Fibroblast of mammary gland (primary cell): ENCODE measurements around the gene AKR1D1.
"Not testable (repeated sequence)": the region's sequence is repeated elsewhere in the genome, so short reads cannot be mapped to it uniquely, and the experiment has no call there.

ENCODE experiments used
- DNase-seq: peaks from one replicate; pipeline ENCODE4 v3.0.0-alpha.2; 2010; ENCODE audit warnings: low read depth
- H3K4me3 ChIP-seq: 2 replicates; pipeline ENCODE4 v1.5.1; 2011; ENCODE audit warnings: low read depth, mild to moderate bottlenecking, low read length, moderate library complexity; ENCODE audit not compliant: control insufficient read depth
- CTCF ChIP-seq: conservative IDR thresholded peaks from 2 replicates; pipeline ENCODE4 v1.5.1; 2011; ENCODE audit warnings: low read depth, low read length, inconsistent platforms; ENCODE audit not compliant: control insufficient read depth, insufficient read depth

AKR1D1 gene

DNA sequence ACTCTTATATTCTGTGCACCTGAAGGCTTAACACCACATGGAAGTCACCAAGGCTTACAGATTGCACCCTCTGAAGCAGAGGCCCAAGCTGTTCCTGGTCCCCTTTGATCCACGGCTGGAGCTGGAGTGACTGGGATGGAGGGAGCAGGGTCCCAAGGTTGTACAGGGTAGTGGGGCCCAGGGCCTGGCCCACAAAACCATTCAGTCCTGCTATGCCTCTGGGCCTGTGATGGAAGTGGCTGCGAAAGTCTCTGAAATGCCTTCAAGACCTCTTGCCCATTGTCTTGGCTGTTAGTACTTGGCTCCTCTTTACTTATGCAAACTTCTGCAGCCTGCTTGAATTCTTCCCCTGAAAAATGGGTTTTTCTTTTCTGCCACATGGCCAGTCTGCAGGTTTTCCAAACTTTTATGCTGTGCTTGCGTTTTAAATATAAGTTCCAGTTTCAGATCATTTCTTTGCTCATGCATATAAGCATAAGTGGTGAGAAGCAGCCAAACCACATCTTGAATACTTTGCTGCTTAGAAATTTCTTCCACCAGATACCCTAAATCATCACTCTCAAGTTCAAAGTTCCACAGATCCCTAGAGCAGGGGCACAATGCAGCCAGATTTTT, 53.4 kb downstream of the AKR1D1 start:
- no peak for TF ChIP-seq CTCF
- DNase-seq, result no peak
- no peak overlapping the region for H3K4me3 ChIP-seq

DNA sequence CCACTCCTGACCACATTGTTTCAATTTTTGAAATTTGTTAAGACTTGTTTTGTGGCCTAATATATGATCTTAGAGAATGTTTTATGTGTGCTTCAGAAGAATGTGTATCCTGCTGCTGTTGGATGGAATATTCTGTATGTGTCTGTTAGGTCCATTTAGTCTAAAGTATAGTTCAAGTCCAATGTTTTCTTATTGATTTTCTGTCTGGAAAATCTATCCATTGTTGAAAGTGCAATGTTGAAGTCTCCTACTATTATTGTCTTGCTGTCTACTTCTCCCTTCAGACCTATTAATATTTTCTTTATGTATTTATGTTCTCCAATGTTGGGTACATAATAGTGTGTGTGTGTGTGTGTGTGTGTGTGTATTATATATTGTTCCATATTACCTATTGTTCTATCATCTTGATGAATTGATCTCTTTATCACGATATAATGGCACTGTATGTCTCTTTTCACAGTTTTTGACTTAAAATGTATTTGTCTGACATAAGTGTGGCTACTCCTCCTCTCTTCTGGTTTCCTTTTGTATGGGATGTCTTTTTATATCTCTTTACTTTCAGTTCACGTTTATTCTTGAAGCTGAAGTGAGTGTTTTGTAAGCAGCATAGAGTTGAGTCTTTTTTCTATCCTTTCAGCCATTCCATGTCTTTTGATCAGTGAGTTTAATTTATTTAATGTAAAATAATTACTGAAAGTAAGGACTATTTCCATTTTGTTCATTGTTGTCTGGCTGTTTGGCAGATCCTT, 61.3 kb downstream of the AKR1D1 start:
- DNase-seq, result no peak
- no peak for TF ChIP-seq CTCF
- no peak overlapping the region for H3K4me3 ChIP-seq

DNA sequence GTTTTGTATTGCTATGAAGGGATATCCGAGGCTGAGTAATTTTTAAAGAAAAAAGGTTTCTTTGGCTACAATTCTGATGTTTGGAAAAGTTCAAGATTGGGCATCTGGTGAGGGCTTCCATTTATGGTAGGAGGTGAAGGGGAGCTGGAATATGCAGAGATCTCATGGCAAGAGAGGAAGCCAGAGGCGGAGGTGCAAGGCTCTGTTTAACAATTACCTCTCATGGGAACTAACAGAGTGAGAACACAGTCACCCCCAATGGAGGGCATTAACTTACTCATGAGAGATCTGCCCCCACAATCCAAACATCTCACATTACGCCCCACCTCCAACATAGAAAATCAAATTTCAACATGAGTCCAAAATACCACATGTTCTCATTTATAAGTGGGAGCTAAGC, 62.0 kb downstream of the AKR1D1 start:
- H3K4me3 ChIP-seq, result no peak overlapping the region
- TF ChIP-seq CTCF, result no peak
- no peak for DNase-seq

- no peak overlapping the region for H3K4me3 ChIP-seq
- no peak for TF ChIP-seq CTCF
- DNase-seq, result no peak
Observed at GRCh38 chr7:138142583-138143201, 66.4 kb downstream of the AKR1D1 start.

- no peak for TF ChIP-seq CTCF
- no peak for DNase-seq
- H3K4me3 ChIP-seq, result no peak overlapping the region
Observed at GRCh38 chr7:138144958-138145357, 68.7 kb downstream of the AKR1D1 start.

DNA sequence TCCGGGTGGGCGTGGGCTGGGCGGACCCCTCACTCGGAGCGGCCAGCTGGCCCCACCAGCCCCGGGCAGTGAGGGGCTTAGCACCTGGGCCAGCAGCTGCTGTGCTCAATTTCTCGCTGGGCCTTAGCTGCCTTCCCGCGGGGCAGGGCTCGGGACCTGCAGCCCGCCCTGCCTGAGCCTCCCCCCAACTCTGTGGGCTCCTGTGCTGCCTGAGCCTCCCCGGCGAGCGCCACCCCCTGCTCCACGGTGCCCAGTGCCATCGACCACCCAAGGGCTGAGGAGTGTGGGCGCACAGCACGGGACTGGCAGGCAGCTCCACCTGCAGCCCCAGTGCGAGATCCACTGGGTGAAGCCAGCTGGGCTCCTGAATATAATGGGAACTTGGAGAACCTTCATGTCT, 70.0 kb downstream of the AKR1D1 start:
- H3K4me3 ChIP-seq, DNase-seq: not testable (repeated sequence)

- DNase-seq, H3K4me3 ChIP-seq: not testable (repeated sequence)
Observed at GRCh38 chr7:138146757-138147734, 70.8 kb downstream of the AKR1D1 start.
